HK-2 (cell line): ENCODE results near the gene PARD6G.
"Not testable (repeated sequence)": the region's sequence is repeated elsewhere in the genome, so short reads cannot be mapped to it uniquely, and the experiment has no call there.

Experiments
- DNase-seq: peaks from one replicate; pipeline ENCODE4 v3.0.0-alpha.2; 2018; ENCODE audit not compliant: unreplicated experiment

The PARD6G gene

DNA sequence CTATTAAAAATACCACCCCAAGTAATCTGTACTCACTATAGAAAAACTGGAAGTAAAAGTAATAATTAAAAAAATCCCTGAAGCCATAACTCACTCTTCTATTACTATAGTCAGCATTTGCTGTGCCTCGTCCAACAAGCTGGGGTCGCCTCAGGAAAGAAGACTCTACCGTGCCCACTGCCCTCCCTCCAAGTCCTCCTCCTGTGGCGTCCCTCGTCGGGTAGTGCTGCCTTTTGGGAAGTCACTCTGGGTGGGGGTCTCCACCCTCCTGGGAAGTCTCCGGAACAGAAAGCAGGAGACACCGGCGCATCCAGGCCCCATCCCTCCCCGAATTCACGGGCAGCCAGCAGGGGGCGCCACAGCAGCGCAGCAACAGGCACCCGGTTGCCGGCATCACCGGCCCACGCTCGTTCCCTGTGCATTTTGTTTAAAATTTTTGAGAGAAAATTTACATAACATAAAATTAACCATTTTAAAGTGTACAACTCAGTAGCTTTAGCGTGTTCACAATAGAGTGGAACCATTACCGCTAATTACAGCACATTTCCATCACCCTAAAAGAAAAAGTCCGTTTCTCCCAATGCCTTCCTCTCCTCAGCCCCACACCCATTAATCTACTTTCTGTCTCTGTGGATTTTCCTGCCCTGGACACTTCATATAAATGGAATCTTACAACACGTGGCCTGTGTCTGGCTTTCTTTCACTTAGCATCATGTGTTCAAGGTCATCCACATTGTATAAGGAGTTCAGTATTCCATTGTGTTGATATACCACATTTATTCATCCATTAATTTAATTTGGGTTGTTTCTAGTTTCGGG lies 76.1 kb downstream of the PARD6G start:
- no peak for DNase-seq

DNA sequence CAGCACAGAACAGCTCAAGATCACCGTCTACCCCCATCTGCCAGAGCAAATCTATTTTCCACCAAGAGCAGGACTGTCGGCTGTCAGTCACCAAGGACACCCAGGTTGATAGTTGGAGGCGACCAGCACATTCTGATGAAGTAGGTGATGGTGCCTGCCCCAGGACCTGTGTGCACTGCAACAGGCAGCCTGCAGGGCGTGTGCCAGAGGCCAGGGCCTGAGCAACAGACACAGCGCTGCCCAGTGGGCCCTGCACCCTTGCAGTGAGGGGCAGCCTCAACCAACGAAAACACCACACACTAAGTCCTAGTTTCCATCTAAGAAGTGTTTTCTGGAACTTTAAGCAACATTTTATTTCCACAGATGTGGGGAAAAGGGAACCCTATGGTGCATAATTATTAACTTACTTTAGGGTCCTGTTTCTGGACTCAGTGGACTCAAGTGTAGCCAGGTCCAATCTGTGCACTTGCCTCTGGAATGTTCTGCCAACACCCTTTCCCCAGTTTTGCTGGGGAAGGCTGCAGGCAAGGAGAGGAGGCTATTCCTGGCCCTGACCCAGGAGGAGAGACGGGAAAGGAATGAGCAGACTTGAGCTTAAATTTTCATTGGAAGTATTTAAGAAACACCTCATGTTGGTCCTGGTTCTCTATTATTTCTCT lies 76.8 kb downstream of the PARD6G start:
- no peak for DNase-seq

DNA sequence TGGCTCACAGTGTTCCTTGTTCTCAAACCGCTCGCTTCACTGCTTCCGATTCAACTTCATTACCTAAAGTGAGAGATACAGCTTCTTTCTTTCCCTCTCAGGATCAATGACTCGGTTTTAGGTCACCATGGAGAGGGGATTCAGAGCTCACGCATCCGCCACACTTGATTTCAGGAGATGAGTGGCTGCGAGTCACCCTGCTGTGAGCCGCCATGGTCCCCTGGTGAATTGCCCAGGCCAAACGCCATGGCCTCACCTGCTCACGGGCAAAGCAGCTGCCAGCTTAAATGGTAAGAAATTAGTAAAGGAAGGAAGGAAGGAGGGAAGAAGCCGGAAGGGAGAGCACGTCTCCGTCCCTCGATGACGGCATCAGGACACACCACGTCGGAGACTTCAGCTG lies 77.7 kb downstream of the PARD6G start:
- peak; percentile 11 for DNase-seq

DNA sequence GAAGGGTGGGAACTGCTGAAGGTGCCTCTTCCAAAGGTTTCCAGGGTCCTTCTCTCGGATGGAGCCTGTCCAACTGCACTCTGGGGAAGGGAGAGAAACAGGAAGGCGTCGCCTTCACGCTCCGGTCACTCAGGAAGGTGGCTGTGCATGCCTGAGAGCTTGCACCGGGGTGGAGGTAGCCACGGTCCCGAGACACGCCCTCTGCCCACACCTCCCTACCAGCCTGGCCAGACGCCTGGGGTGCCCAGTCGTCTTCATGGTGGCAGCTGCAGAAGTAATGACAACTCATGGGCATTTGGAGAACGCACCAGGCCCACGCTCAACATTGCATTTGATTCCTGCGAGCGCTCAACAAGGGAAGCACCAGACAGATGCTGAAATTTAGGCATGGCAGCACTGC lies 78.3 kb downstream of the PARD6G start:
- DNase-seq = no peak

DNA sequence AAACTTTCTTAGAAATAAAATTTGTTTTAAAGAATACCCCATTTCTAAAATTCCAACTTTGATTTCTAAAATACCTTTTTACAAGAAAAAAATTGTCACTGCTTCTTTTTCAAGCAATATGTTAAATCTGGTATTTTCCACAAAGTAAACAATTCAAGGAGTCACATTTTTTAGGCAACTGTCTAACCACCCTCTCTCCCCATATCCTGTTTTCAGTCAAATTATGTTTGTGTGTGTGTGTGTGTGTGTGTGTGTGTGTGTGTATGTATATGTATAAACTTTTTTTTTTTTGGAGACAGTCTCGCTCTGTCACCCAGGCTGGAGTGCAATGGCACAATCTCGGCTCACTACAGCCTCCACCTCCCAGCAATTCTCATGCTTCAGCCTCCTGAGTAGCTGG lies 79.0 kb downstream of the PARD6G start:
- no peak for DNase-seq

DNA sequence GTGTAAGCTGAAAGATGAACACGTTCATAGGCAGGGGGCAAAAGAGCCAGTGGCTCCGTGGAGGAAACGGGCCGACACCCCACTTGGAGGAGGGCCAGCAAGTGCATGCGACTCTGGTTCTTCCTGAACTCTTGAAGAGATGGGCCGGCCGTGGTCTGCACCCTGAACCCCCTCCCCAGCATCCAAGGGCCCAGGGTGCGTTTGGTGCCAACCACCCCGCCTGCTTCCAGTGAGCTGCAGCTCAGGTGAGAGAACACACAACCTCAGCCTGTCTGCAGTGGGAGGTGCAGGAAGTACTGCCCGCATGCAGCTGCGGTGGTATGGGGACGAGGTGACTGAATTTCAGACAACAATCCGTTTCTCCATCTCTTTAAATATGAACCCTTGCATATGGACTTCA lies 79.4 kb downstream of the PARD6G start:
- DNase-seq = no peak

DNA sequence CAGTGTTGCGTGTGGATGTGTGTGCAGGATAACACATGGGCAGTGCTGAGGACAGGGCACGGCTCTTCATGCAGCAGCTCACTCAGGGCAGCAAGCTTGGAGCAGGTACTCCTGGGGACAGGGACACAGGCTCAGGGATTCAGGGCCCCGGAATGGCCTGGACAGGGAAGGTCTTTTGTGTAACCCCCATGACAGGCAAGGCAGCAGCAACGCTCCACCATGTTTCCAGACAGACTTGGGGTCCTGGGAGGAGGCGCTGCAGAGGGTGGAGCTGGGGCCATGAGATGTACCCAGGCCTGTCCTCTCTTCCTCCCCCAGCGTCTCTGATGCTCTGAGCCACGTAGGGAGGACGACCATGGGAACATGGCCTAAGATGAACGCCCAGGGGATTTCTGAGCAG lies 80.0 kb downstream of the PARD6G start:
- no peak for DNase-seq

DNA sequence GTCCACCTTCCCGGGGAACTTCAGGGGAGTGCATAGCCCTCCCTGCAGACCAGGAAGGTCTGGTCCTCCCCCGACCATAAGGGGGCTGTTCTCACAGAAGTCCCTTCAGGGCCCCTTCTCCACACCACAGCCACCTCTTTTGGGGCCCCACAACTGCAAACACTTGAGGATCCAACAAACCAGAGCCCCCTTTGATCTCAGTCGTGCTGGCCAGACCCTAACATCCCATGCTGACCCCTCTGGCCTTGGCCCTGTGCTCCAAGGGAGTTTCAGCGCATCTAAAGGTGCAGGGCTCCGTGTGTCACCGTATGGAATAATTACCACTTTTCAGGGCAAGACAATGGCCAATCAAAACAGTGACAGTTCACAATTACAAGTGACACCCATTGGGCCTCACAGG lies 80.6 kb downstream of the PARD6G start:
- no peak for DNase-seq

DNA sequence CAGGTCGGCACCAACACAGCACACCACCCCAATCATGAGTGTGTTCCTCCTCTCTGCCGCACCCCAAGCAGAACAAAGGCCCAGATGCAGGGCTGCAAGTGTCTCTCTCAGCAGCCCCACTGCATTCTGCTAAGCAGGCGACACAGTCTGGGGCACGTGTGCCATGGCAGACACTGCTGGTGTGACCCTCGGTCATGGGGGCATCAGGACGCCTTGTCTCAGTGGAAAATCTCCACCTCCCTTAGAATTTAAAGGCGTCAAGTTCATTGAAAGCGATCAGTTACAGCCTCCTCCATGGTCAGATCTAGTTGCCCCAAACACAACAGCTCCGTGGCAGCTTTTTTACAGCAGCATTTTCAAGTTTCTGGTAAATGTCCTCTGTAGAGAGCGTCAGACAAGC lies 81.1 kb downstream of the PARD6G start:
- DNase-seq = no peak

DNA sequence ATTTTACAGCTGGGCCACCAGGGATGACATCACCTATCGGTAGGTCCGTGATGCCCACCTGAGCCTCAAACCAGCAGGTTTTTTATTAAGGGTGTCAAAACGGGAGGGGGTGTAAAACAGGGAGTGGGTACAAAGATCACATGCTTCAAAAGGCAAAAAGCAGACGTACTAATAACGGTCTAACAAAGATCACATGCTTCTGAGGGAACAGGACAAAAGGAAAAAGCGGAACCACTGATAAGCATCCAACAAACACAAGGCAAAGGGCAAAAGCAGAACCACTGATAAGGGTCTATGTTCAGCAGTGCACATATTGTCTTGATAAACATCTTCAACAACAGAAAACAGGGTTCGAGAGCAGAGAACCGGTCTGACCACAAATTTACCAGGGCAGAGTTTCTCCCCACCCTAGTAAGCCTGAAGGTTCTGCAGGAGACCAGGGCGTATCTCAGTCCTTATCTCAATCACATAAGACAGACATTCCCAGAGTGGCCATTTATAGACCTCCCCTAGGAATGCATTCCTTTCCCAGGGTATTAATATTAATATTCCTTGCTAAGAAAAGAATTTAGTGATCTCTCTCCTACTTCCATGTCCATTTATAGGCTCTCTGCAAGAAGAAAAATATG lies 82.5 kb downstream of the PARD6G start:
- not testable (repeated sequence) for DNase-seq

DNA sequence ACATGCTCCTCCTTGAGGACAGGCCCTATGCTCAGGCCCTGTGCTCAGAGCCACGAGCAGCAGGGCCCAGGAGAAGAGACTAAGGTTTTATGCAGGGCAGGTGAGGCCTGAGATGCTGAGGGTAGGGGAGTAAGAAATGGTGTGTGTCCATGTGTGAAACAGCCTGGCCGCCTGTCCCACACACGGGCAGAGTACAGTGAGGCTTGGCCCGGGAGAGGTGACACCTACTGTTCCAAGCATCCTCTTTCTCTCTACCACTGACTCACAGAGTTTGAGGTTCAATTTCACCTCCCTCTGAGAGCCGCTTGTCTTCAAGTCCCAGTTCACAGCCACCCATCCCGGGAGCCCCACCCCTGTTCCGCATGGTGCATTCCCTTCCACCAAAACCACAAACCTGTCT lies 84.1 kb downstream of the PARD6G start:
- DNase-seq = no peak

DNA sequence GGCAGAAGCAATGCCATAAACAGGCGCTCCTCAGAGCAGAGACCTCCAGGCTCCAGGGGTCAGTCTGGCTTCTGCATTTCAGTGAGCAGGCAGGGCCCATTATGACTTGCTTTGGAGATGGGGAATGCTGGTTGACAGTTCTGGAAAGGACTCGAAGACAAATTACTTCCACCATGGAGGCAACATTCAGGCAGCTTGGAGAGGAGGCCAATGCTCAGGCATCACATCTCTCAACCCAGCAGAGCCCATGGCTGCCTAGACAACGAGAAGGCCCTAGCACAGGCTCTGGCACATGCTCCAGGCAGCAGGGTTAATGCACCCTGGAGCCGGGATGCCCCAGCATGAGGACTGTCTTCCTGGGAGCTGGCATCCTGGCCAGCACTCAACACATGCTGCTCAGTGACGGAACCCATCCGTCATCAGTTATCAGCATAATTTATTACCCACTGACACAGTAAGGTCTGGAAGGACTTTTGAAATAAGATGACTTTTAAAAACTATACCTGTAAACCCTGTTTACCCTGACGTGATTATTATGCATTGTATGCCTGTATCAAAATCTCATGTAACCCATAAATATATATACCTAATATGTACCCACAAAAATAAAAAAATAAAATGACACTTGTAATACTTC lies 85.4 kb downstream of the PARD6G start:
- no peak for DNase-seq

DNA sequence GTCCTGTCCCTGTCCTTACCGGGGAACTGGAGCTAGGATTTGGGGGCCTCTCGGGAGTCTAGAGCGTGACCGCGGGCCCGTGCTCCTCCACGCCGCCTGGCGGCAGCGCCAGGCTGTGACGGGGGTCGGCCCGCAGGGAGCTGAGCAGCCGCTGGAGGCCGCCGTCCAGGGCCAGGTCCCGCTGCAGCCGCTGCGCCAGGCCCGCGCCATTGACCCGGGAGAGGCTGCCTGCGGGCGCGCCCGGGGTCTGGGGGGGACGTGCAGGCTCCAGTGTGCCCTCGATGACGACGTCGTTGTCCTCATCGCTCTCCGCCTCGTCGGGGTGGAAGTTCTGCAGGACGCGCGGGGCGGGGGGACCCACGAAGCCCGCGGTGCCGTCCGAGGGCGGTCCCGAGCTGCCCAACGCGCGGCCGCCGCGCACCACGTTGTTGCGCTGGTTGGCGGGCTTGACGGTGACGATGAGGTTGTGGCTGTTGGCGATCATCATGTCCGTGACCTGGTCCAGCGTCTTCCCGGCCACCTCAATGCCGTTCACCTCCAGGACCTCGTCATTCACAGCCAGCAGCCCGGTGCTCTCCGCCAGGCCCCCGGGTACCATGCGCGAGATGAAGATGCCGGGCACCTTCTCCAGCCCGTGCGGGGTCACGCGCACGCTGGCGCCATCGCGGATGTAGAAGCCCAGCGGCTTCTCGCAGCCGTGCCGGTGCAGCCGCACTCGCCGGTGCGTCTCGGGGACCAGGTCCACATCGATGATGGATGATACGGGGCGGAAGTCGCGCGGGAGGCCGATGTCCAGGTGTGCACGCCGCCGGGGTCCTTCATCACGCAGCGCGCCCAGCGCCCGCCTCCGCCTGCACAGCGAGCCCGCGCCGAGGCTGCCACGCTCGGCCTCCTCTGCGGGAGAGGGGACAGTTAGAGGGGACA lies 87.3 kb downstream of the PARD6G start:
- no peak for DNase-seq

DNA sequence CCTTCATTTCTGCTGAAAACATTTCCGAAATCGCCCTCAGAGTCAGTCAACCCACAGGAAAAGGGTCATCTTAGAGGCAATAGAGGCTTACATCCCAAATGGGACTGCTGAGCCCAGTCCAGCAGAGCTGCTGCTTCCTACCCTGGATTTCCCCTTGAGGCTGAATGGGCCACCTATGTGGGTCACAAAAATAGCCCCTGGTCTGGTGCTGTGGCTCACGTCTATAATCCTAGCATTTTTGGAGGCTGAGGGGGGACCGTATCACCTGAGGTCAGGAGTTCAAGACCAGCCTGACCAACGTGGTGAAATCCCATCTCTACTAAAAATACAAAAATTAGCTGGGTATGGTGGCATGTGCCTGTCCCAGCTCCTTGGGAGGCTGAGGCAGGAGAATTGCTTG lies 88.9 kb downstream of the PARD6G start:
- DNase-seq = no peak

DNA sequence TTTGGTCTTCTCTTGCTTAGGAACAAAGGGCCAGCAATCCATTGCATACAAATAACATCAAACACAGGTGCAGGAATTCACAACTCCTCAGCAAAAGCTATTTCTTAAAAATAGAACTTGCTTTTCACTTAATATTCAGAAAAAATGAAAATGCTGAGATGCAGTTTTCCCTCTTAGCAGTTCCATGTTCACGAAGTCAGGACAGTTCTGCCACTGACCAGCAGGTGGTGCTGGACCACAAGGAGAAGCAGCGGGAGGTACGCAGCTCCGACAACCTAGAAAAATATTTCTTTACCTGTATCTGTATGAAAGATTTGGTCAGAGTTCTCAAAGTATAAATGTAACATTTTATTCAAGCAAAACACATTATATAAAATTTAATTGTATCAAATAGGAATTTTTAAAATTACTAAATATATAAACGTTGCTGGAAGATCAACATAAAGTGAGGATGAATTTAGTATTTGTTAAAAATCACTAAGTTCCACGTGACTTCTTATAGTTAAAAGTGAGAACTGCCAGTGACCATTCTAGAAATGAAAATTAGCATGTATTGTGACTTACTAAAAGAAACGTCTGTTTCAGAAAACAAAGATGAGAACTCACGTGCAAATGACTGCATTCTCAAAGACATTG lies 89.5 kb downstream of the PARD6G start:
- DNase-seq = peak; percentile 42

DNA sequence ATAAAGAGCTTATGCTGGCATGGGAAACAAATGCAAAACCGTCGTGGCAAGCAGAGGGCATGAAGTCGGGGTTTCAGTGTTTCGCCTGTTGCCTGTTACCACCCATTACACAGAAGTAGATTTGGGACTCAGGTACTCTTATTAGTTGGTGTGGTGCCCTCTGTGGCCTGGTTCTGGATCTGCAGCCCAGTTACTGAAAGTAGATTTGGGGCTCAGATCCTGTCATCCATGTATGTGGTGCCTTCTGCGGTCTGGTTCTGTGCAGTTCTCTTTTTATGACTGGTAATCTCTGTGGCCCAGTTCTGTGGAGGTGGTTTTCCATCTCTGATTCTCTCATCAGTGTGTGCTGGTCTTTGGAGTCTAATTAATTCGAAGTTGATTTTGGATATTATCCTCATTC lies 93.0 kb downstream of the PARD6G start:
- DNase-seq = no peak

DNA sequence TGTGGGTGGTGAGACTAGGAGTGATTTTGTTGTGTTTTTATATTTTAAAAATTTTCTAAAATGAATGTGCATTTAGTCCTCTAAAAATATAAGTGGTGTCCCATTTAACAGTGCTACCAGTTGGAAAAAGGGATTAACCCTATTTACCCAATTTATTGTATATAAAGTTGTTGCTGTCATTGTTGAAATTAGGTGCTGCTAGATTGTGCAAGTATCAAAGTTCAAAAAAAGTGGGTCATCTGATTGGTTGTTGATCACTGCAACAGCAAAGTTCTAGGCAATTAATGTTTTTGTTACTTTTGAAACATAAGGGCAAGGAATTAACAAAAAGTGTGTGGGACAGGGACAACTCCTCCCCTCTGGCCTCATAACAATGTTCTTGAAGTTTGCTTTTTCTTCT lies 97.6 kb downstream of the PARD6G start:
- no peak for DNase-seq

DNA sequence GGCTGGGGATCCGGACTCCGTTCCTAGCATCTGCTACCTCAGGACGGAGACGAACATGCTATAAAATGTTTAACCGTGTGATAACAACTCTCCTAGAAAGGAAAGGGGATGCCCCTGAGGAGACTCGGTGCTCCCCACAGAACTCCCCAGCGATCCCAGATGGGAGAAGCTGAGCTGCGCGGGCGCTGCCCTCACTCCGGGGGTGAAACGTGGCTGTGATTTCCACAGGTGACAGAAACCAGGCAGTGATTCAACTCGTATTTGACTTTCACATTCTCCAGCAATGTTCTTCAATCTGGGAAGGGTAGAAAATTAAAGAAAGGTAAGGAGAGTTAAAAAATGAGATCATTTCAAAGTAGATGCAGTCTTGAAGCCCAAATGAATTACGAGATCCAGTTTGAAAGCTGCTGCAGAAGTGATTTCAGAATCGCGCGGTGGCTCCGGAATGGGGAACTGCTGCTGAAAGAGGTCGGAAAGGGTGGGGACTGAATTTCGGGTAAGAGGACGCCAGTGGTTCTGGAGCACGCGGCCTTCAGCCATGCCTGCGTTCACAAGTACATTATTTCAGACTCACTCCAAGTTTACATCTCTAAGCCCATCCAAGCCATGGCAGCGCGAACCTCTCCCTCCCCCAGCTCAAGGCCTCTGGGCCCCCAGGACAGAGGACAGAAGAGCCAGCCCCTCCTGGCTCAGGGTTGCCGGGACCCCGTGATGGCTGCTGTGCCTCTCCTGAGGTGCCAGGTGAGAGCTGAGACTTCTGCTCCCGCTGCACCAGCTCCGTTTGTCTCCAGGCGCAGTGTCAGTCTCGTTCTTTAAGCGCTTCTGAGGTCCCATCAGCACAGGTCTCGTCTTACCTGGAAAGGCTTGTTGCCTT lies 98.8 kb downstream of the PARD6G start:
- no peak for DNase-seq

DNA sequence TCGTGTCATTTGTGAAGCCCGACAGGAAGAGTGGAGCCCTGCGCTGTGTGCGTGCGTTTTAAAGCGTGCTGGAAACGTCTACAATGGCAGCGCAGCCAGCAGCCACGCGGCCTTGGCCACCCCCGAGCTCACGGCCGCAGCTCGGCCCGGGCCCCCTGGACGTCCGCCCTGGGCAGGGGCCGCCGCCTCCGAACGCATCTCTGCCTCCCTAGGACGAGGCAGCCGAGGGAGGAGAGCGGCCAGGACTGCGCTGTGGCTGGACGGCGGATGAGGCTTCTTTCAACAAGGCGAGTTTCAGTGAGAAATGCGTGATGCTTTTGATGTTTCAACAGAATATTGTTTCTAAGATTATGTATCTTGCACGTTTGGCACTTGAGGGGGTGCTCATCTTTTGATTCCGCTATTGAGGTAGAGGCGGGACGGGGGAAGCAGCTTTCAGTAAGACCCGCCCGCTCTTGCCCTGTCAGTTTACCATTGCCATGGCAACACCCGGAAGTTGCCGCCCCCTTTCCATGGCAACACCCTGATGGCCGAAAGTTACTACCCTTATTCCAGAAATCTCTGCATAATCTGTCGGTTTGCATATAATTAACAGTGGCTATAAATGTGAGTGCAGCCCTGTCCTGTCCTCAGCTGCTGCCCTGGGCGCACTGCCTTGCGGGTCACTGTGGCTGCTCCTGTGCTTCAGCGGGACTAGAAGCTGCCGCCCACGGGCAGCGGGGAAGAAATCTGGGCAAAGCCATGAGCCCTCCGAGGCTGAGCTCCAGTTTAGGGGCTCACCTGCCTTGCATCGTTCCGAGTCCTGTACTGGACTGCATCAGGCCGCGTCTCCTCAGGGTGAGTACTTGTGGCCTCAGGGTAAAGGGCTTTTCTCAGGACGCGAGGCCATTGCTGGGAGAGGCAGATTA lies 99.6 kb downstream of the PARD6G start:
- peak; percentile 80 for DNase-seq
